Left cardiac atrium (tissue), 4 donors: ENCODE results near the gene EYS. TPM values are rescaled to one million over a fixed set of nuclear protein-coding genes. Genes with fewer than 3 reads are reported as not detected.

Experiments
- ATAC-seq, 2 donors: fragments of 200-7000 bp; cut with Tn5 transposase; one replicate each; pipeline ENCODE4 v1.9.1; 2020; ENCODE audit warnings: mild to moderate bottlenecking in 2 of 2, moderate library complexity in 2 of 2
- DNase-seq: peaks from one replicate; pipeline ENCODE4 v3.0.0-alpha.2; 2020
- intact Hi-C, 2 donors: fragments of 100-400 bp; cut with DNase I; formaldehyde crosslinking; loops; one replicate each; pipeline versions ENCODE4 v1.14.1 to v1.15.1; 2022 to 2023
- total RNA-seq, 2 donors: library from RNA; stranded (reverse); fragmentation: NEBNext Ultra II Directional; extraction: Animal tissue kit (Norgen Biotek cat#: 25700); gene quantifications; one replicate each; pipeline ENCODE4 v1.2.1, GENCODE V29; 2021
- donor health status: DM: no; HTN: yes; CAD: no.
- donor health status: DM: no; HTN: yes; CAD: no; lungs with severe emphysema.
- donor health status: DM: yes; HTN: yes; CAD: no.
- donor health status: Dilated cardiomyopathy.

The EYS gene
- total RNA-seq, 2 donors from 2014 or later = 0.44 TPM; not detected in 1

GRCh38 chr6:65148839-65149238, 558.2 kb downstream of the EYS start:
- intact Hi-C loops = no loop called here
- DNase-seq (no peak), ATAC-seq (no peak)

- intact Hi-C loops = no loop called here
- DNase-seq (no peak), ATAC-seq (no peak)
Measured at GRCh38 chr6:65135567-65135966, 571.5 kb downstream of the EYS start.

- intact Hi-C loops = no loop called here
- DNase-seq (no peak), ATAC-seq (no peak)
Measured at GRCh38 chr6:65126667-65127066, 580.4 kb downstream of the EYS start.

GRCh38 chr6:65123521-65123920, 583.5 kb downstream of the EYS start:
- intact Hi-C loops = no loop called here
- DNase-seq (no peak), ATAC-seq (no peak)

GRCh38 chr6:65117817-65118409, 589.1 kb downstream of the EYS start:
- DNase-seq = no peak
- intact Hi-C loops = no loop called here
- no peak for ATAC-seq

GRCh38 chr6:65116326-65116725, 590.7 kb downstream of the EYS start:
- ATAC-seq = no peak
- intact Hi-C loops = no loop called here
- no peak for DNase-seq

GRCh38 chr6:65113581-65113980, 593.4 kb downstream of the EYS start:
- ATAC-seq (no peak), DNase-seq (no peak)
- intact Hi-C loops = no loop called here

- DNase-seq (no peak), ATAC-seq (no peak)
- intact Hi-C loops = no loop called here
Measured at GRCh38 chr6:65112435-65112834, 594.6 kb downstream of the EYS start.

GRCh38 chr6:65110031-65110430, 597.0 kb downstream of the EYS start:
- DNase-seq = no peak
- no peak for ATAC-seq
- intact Hi-C loops = no loop called here

- no peak for ATAC-seq
- DNase-seq = no peak
- intact Hi-C loops = no loop called here
Measured at GRCh38 chr6:65098349-65098748, 608.7 kb downstream of the EYS start.

- ATAC-seq = no peak
- intact Hi-C loops = no loop called here
- no peak for DNase-seq
Measured at GRCh38 chr6:65091561-65091960, 615.5 kb downstream of the EYS start.

GRCh38 chr6:65088575-65088974, 618.5 kb downstream of the EYS start:
- intact Hi-C loops = no loop called here
- ATAC-seq (no peak), DNase-seq (no peak)

- ATAC-seq (no peak), DNase-seq (no peak)
- intact Hi-C loops = no loop called here
Measured at GRCh38 chr6:65081756-65082155, 625.3 kb downstream of the EYS start.

- ATAC-seq (no peak), DNase-seq (no peak)
- intact Hi-C loops = no loop called here
Measured at GRCh38 chr6:65075705-65076230, 631.3 kb downstream of the EYS start.

- ATAC-seq (no peak), DNase-seq (no peak)
- intact Hi-C loops = no loop called here
Measured at GRCh38 chr6:65072500-65072899, 634.5 kb downstream of the EYS start.

GRCh38 chr6:65071480-65071879, 635.5 kb downstream of the EYS start:
- DNase-seq = no peak
- ATAC-seq = no peak
- intact Hi-C loops = no loop called here

- no peak for DNase-seq
- intact Hi-C loops = no loop called here
- no peak for ATAC-seq
Measured at GRCh38 chr6:65064844-65065243, 642.2 kb downstream of the EYS start.

- ATAC-seq (no peak), DNase-seq (no peak)
- intact Hi-C loops = no loop called here
Measured at GRCh38 chr6:65059568-65059967, 647.5 kb downstream of the EYS start.

GRCh38 chr6:65055545-65055944, 651.5 kb downstream of the EYS start:
- DNase-seq = no peak
- intact Hi-C loops = no loop called here
- ATAC-seq = no peak

- ATAC-seq (no peak), DNase-seq (no peak)
Measured at GRCh38 chr6:65052626-65053025, 654.4 kb downstream of the EYS start.

GRCh38 chr6:65045801-65046200, 661.2 kb downstream of the EYS start:
- intact Hi-C loops = no loop called here
- DNase-seq (no peak), ATAC-seq (no peak)

More at GRCh38 chr6:65052626-65053025, 654.4 kb downstream of the EYS start:
- intact Hi-C loops = no loop called here

- ATAC-seq (no peak), DNase-seq (no peak)
- intact Hi-C loops = no loop called here
Measured at GRCh38 chr6:65014006-65014405, 693.0 kb downstream of the EYS start.
